Endothelial cell (in vitro differentiated cells): Measurements from ENCODE around the gene PID1. TPM values are rescaled to one million over a fixed set of nuclear protein-coding genes. Genes with fewer than 3 reads are reported as not detected.

Experiments
- DNase-seq: peaks from one replicate; pipeline ENCODE4 v3.0.0; 2021; ENCODE audit warnings: low spot score
- H3K27ac Mint-ChIP-seq: one replicate; pipeline ENCODE4 v1.8.0; 2021; ENCODE audit warnings: mixed read lengths, inconsistent platforms; ENCODE audit not compliant: unreplicated experiment
- H3K27me3 Mint-ChIP-seq: one replicate; pipeline ENCODE4 v1.8.0; 2021; ENCODE audit warnings: mild to moderate bottlenecking, moderate library complexity, mixed read lengths, inconsistent platforms; ENCODE audit not compliant: unreplicated experiment
- H3K36me3 Mint-ChIP-seq: one replicate; pipeline ENCODE4 v1.8.0; 2021; ENCODE audit warnings: mild to moderate bottlenecking, low read depth, mixed read lengths, inconsistent platforms; ENCODE audit not compliant: unreplicated experiment
- H3K4me1 Mint-ChIP-seq: one replicate; pipeline ENCODE4 v1.8.0; 2021; ENCODE audit warnings: mild to moderate bottlenecking, mixed read lengths, inconsistent platforms; ENCODE audit not compliant: unreplicated experiment
- H3K4me3 Mint-ChIP-seq: one replicate; pipeline ENCODE4 v1.8.0; 2021; ENCODE audit warnings: mild to moderate bottlenecking, mixed read lengths, inconsistent platforms; ENCODE audit not compliant: unreplicated experiment
- H3K9me3 Mint-ChIP-seq: one replicate; pipeline ENCODE4 v1.8.0; 2021; ENCODE audit warnings: mixed read lengths, inconsistent platforms; ENCODE audit not compliant: unreplicated experiment
- CTCF ChIP-seq: fragments of 200-600 bp; sonication (generic); IDR thresholded peaks from one replicate; pipeline ENCODE4 v1.5.0; 2021; ENCODE audit warnings: antibody characterized with exemption; ENCODE audit not compliant: unreplicated experiment
- total RNA-seq: library from RNA; stranded (reverse); fragmentation: NEBNext Ultra II Directional; extraction: Animal tissue kit (Norgen Biotek cat#: 25700); gene quantifications from one replicate; pipeline ENCODE4 v1.2.1, GENCODE V29; 2021; ENCODE audit not compliant: unreplicated experiment

PID1 gene
- total RNA-seq, 1 donor from 2014 or later, result not detected

- Mint-ChIP-seq H3K27me3 (no peaks in the 10 kb centered on the region), H3K4me1 (peaks cover 9% of the 10 kb centered on the region), H3K4me3 (no peak overlapping the region), H3K27ac (no peak overlapping the region), H3K9me3 (no peaks in the 10 kb centered on the region), H3K36me3 (no peaks in the 10 kb centered on the region)
- DNase-seq, result no peak
- no peak for TF ChIP-seq CTCF
These were observed 167.1 kb downstream of the PID1 start for GRCh38 chr2:229104025-229104424.

DNA sequence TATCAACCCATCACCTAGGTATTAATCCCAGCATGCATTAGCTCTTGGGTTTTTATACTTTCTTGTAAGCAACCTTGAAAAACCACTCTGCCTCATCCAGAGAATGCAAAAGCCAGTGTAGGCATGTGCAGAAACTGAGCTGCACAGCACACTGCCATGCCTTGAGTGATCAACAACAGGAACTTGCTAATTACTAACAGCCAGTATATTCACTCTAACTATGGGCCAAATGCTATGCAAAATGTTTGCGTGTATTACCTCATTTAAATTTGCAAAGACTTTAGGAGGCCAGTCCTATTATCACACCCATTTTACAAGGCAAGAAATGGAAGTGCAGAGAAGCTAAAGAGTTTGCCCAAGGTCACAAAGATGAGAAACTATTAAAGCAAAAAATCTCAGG is 169.8 kb downstream of the PID1 start:
- TF ChIP-seq CTCF, result no peak
- H3K27ac Mint-ChIP-seq, result no peak overlapping the region
- no peak for DNase-seq
- H3K9me3 Mint-ChIP-seq, result no peaks in the 10 kb centered on the region
- peaks cover 9% of the 10 kb centered on the region for H3K4me1 Mint-ChIP-seq
- no peaks in the 10 kb centered on the region for H3K36me3 Mint-ChIP-seq
- H3K27me3 Mint-ChIP-seq, result no peaks in the 10 kb centered on the region
- H3K4me3 Mint-ChIP-seq, result no peak overlapping the region

DNA sequence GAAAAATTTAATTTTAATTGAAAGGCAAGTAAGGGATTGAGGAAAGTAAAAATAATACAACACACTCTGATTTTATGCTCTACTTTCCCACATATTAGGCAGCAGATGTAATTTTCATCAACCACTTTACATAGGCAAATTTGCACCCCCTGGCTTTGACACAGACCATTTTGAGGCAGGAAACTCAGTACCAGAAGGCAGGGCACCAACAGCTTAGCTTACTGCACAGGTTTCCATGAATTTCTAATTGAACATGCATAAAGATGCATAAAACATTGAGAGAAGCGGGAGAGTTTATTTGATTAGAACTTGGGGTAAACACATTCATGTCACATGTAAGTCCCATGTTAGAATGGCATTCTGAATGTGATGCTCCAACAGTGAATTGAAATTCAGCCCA is 171.9 kb downstream of the PID1 start:
- Mint-ChIP-seq H3K27me3 (no peaks in the 10 kb centered on the region), H3K36me3 (no peaks in the 10 kb centered on the region), H3K4me3 (no peak overlapping the region), H3K27ac (no peak overlapping the region), H3K9me3 (no peaks in the 10 kb centered on the region), H3K4me1 (no peaks in the 10 kb centered on the region)
- no peak for DNase-seq
- no peak for TF ChIP-seq CTCF

DNA sequence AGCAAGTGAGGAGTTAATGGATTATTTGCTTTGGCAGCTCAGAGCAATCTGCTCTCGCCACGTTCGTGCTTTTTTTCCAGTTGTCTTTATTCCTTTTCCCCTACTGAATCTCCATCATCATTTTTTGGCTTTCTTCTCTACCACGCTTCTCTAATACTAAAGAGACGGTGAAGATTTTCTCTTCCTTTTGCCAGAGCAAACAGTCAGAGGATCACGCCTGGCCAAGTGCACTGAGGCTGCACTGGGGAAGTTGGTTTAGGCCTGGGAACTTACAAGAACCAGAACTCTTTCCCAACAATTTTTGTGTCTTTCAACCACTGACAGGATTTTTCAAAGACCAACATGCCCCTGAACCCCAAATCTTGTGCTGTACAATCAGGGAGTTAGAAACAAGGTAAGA is 172.3 kb downstream of the PID1 start:
- Mint-ChIP-seq H3K4me1 (no peaks in the 10 kb centered on the region), H3K27me3 (no peaks in the 10 kb centered on the region), H3K9me3 (no peaks in the 10 kb centered on the region), H3K4me3 (no peak overlapping the region), H3K27ac (no peak overlapping the region), H3K36me3 (no peaks in the 10 kb centered on the region)
- TF ChIP-seq CTCF, result no peak
- no peak for DNase-seq

DNA sequence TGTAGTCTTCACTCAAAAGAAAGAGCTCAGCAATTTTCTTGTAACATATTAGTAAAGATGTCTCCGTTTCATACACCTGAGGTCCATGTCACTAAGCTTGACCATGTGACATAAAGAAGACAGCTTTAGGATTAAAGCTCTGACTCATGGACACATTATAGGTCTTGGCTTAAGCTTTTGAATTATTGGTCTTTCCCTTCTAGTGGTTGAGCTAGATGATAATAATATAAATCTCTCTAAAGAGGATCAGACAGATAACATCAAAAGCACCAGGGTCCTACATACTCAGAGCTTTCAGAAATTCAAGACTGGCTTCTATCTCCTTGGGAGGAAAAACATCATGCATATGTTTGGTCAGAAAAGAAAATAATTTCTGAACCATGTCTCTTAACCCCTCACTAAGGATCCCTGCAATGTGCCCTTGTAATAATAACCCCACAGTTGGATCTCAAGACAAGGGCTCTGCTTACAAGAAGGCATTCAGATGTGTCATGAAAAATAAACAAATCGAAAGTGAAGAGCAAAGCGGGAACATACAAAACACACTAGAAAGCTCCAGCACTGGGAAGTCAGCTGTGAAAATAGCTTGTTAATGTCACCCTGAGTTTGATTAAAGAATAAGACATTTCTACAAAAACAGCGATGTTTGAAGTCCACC is 174.5 kb downstream of the PID1 start:
- H3K36me3 Mint-ChIP-seq, result no peaks in the 10 kb centered on the region
- DNase-seq, result no peak
- no peak overlapping the region for H3K4me3 Mint-ChIP-seq
- H3K4me1 Mint-ChIP-seq, result no peaks in the 10 kb centered on the region
- H3K27ac Mint-ChIP-seq, result no peak overlapping the region
- H3K9me3 Mint-ChIP-seq, result no peaks in the 10 kb centered on the region
- no peak for TF ChIP-seq CTCF
- no peaks in the 10 kb centered on the region for H3K27me3 Mint-ChIP-seq
